CD4-positive, alpha-beta memory T cell (primary cell): ENCODE data around the gene ERAP2. TPM values are rescaled to one million over a fixed set of nuclear protein-coding genes. Genes with fewer than 3 reads are reported as not detected.

Experiments
- CTCF ChIA-PET: fragments of 350-600 bp; sonication (Branson Sonifier 250); formaldehyde crosslinking; loops from one replicate; lab custom pipeline; 2021; ENCODE audit warnings: inconsistent platforms; ENCODE audit not compliant: partially characterized antibody; lab: Charles Lee
- POLR2A ChIA-PET: fragments of 350-600 bp; sonication (Branson Sonifier 250); formaldehyde crosslinking; loops from one replicate; lab custom pipeline; 2021; ENCODE audit not compliant: partially characterized antibody; lab: Charles Lee
- DNase-seq, 5 donors: peaks; one replicate each; pipeline versions ENCODE4 v3.0.0 to v3.0.0-alpha.2; 2020 to 2022; ENCODE audit warnings: mixed read lengths in 1 of 5
- H3K27ac ChIP-seq: one replicate; pipeline ENCODE4 v1.7.0; 2013; ENCODE audit warnings: low read depth, low read length
- H3K27me3 ChIP-seq: 2 replicates; pipeline ENCODE4 v1.7.0; 2013; ENCODE audit warnings: mild to moderate bottlenecking, low read length, moderate library complexity; ENCODE audit not compliant: insufficient read depth
- H3K36me3 ChIP-seq: 2 replicates; pipeline ENCODE4 v1.7.0; 2013; ENCODE audit warnings: mild to moderate bottlenecking, low read length, moderate library complexity; ENCODE audit not compliant: insufficient read depth
- H3K4me1 ChIP-seq: 2 replicates; pipeline ENCODE4 v1.7.0; 2013; ENCODE audit warnings: mild to moderate bottlenecking, low read length, moderate library complexity; ENCODE audit not compliant: insufficient read depth
- H3K4me3 ChIP-seq, 2 donors: one replicate each; pipeline ENCODE4 v1.7.0; 2013; ENCODE audit warnings: low read length in 2 of 2, mild to moderate bottlenecking in 1 of 2
- H3K9me3 ChIP-seq, 2 donors: one replicate each; pipeline ENCODE4 v1.7.0; 2013; ENCODE audit warnings: low read length in 2 of 2, control low read depth in 1 of 2; ENCODE audit not compliant: control insufficient read depth in 1 of 2
- H3K27ac Mint-ChIP-seq, 7 donors: one replicate each; pipeline ENCODE4 v1.8.0; 2020 to 2021; ENCODE audit warnings: mixed read lengths in 7 of 7, mild to moderate bottlenecking in 6 of 7, inconsistent platforms in 3 of 7, moderate library complexity in 3 of 7
- H3K27me3 Mint-ChIP-seq, 2 donors: one replicate each; pipeline ENCODE4 v1.8.0; 2020 to 2021; ENCODE audit warnings: mixed read lengths in 2 of 2
- H3K36me3 Mint-ChIP-seq, 2 donors: one replicate each; pipeline ENCODE4 v1.8.0; 2020 to 2021; ENCODE audit warnings: mixed read lengths in 2 of 2, inconsistent platforms in 1 of 2, mild to moderate bottlenecking in 1 of 2
- H3K4me1 Mint-ChIP-seq, 4 donors: one replicate each; pipeline ENCODE4 v1.8.0; 2020 to 2021; ENCODE audit warnings: mixed read lengths in 4 of 4, mild to moderate bottlenecking in 1 of 4
- H3K4me3 Mint-ChIP-seq, 8 donors: one replicate each; pipeline ENCODE4 v1.8.0; 2020 to 2021; ENCODE audit warnings: mixed read lengths in 8 of 8, mild to moderate bottlenecking in 7 of 8, moderate library complexity in 6 of 8, inconsistent platforms in 3 of 8
- H3K9me3 Mint-ChIP-seq, 8 donors: one replicate each; pipeline ENCODE4 v1.8.0; 2020 to 2021; ENCODE audit warnings: mixed read lengths in 8 of 8, mild to moderate bottlenecking in 5 of 8, inconsistent platforms in 3 of 8, moderate library complexity in 1 of 8
- intact Hi-C: fragments of 100-400 bp; cut with micrococcal nuclease; formaldehyde crosslinking; loops from one replicate; pipeline ENCODE4 v1.15.1; 2023
- polyA plus RNA-seq, 2 donors: library from polyadenylated mRNA; unstranded; fragments of 300-500 nt; fragmentation: Illumina TruSeq; gene quantifications; one replicate each; pipeline ENCODE4 v1.2.3, GENCODE V29; 2021
- total RNA-seq, 2 experiments: library from RNA; stranded (reverse); gene quantifications; one replicate each; pipeline ENCODE4 v1.2.3, GENCODE V29; 2021

ERAP2 gene
- total and polyA plus RNA-seq, 4 experiments from 2014 or later, result 4.7 to 112 (median 109) TPM

- Mint-ChIP-seq H3K27ac (no peak overlapping the region), H3K9me3 (no peaks in the 10 kb centered on the region), H3K36me3 (no peaks in the 10 kb centered on the region), H3K27me3 (peaks cover 0 to 2% of the 10 kb centered on the region in 2 donors), H3K4me3 (no peak overlapping the region), H3K4me1 (no peaks in the 10 kb centered on the region)
- H3K4me3 ChIP-seq, result no peak overlapping the region
- POLR2A ChIA-PET, result no interaction called here
- CTCF ChIA-PET, result interaction anchor here (1.0 to 1.4 kb wide), 2 partner anchors 10 to 103 kb away, joined by 3 to 4 read pairs; no protein-coding TSS in a partner anchor
- H3K36me3 ChIP-seq, result no peaks in the 10 kb centered on the region
- intact Hi-C loops, result no loop called here
- H3K4me1 ChIP-seq, result no peaks in the 10 kb centered on the region
- H3K9me3 ChIP-seq, result no peaks in the 10 kb centered on the region
- no peaks in the 10 kb centered on the region for H3K27me3 ChIP-seq
- H3K27ac ChIP-seq, result no peak overlapping the region
- DNase-seq, result no peak
Measured at GRCh38 chr5:96855031-96855872, 21.0 kb upstream of the ERAP2 start.

DNA sequence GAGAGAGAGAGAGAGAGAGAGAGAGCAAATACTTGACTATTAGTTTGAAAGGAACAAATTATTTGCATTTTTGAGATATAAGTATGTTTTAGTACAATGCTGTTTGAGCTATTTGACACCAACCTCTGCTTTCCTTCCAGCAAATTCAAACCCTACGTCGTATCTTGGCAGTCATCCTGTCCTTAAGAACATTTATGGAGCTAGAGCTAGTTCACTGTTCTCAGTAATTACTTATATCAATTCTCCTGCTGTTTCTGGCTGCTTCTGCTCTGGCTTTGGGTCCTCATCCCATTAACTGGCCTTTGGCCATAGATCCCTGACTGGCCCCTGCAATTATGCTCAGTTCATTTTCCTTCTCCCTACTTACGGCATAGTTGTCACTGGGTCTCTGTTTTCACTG is 19.9 kb upstream of the ERAP2 start:
- H3K9me3 Mint-ChIP-seq, result no peaks in the 10 kb centered on the region
- no peaks in the 10 kb centered on the region for H3K27me3 ChIP-seq
- no peaks in the 10 kb centered on the region for H3K36me3 ChIP-seq
- H3K4me3 ChIP-seq, result no peak overlapping the region
- no peaks in the 10 kb centered on the region for H3K36me3 Mint-ChIP-seq
- H3K4me3 Mint-ChIP-seq, result no peak overlapping the region
- H3K27ac Mint-ChIP-seq, result no peak overlapping the region
- H3K9me3 ChIP-seq, result no peaks in the 10 kb centered on the region
- intact Hi-C loops, result no loop called here
- ChIA-PET CTCF (interaction anchor here (0.7 to 1.4 kb wide), 4 partner anchors 11 to 104 kb away, joined by 3 to 4 read pairs (median 3); no protein-coding TSS in a partner anchor), POLR2A (no interaction called here)
- no peak for DNase-seq
- no peaks in the 10 kb centered on the region for H3K4me1 ChIP-seq
- peaks cover 0 to 2% of the 10 kb centered on the region in 2 donors for H3K27me3 Mint-ChIP-seq
- H3K4me1 Mint-ChIP-seq, result no peaks in the 10 kb centered on the region
- no peak overlapping the region for H3K27ac ChIP-seq

GRCh38 chr5:96857454-96857853 is 18.8 kb upstream of the ERAP2 start:
- Histone ChIP-seq H3K36me3 (no peaks in the 10 kb centered on the region), H3K4me3 (no peak overlapping the region), H3K4me1 (no peaks in the 10 kb centered on the region), H3K9me3 (no peaks in the 10 kb centered on the region), H3K27ac (no peak overlapping the region), H3K27me3 (no peaks in the 10 kb centered on the region)
- H3K4me1 Mint-ChIP-seq, result no peaks in the 10 kb centered on the region
- no peak overlapping the region for H3K4me3 Mint-ChIP-seq
- intact Hi-C loops, result no loop called here
- H3K27ac Mint-ChIP-seq, result no peak overlapping the region
- ChIA-PET CTCF (interaction anchor here (0.6 to 1.8 kb wide), 3 partner anchors 11 to 105 kb away, joined by 3 to 6 read pairs (median 4); no protein-coding TSS in a partner anchor), POLR2A (no interaction called here)
- H3K9me3 Mint-ChIP-seq, result no peaks in the 10 kb centered on the region
- H3K36me3 Mint-ChIP-seq, result no peaks in the 10 kb centered on the region
- H3K27me3 Mint-ChIP-seq, result no peaks in the 10 kb centered on the region
- no peak for DNase-seq

GRCh38 chr5:96857924-96858323 is 18.4 kb upstream of the ERAP2 start:
- no peaks in the 10 kb centered on the region for H3K36me3 ChIP-seq
- no peak overlapping the region for H3K27ac ChIP-seq
- DNase-seq, result no peak
- H3K27ac Mint-ChIP-seq, result no peak overlapping the region
- H3K4me3 ChIP-seq, result no peak overlapping the region
- H3K4me1 ChIP-seq, result no peaks in the 10 kb centered on the region
- ChIA-PET POLR2A (no interaction called here), CTCF (interaction anchor here (1.5 to 1.8 kb wide), 2 partner anchors 11 to 37 kb away, joined by 4 to 6 read pairs; no protein-coding TSS in a partner anchor)
- no peak overlapping the region for H3K4me3 Mint-ChIP-seq
- H3K36me3 Mint-ChIP-seq, result no peaks in the 10 kb centered on the region
- no peaks in the 10 kb centered on the region for H3K9me3 ChIP-seq
- H3K4me1 Mint-ChIP-seq, result no peaks in the 10 kb centered on the region
- intact Hi-C loops, result no loop called here
- no peaks in the 10 kb centered on the region for H3K27me3 Mint-ChIP-seq
- no peaks in the 10 kb centered on the region for H3K9me3 Mint-ChIP-seq
- no peaks in the 10 kb centered on the region for H3K27me3 ChIP-seq

DNA sequence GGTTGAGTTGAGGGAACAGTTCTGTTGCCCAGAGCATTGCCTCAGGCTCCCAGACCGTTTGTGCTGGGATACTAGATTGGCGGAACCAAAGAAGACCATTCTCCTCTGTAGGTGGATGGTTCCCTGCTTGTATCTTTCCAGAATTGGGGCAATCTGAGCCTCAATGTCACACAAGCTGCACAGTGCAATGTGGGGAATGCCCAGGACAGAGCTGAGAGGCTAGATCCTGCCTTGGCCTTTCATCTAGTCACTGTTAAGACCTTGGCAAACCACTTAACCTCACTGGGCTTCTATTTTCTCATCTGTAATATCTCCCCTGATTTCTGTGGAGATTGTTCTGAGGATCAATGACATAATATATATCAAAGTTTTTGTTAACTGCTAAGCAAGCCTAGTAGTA is 16.9 kb upstream of the ERAP2 start:
- no peaks in the 10 kb centered on the region for H3K27me3 ChIP-seq
- H3K4me3 ChIP-seq, result no peak overlapping the region
- no peak for DNase-seq
- no peaks in the 10 kb centered on the region for H3K36me3 ChIP-seq
- no peaks in the 10 kb centered on the region for H3K36me3 Mint-ChIP-seq
- H3K27ac ChIP-seq, result no peak overlapping the region
- H3K9me3 Mint-ChIP-seq, result no peaks in the 10 kb centered on the region
- H3K9me3 ChIP-seq, result no peaks in the 10 kb centered on the region
- H3K27me3 Mint-ChIP-seq, result no peaks in the 10 kb centered on the region
- no peak overlapping the region for H3K27ac Mint-ChIP-seq
- ChIA-PET POLR2A (no interaction called here), CTCF (interaction anchor here (2.3 kb wide), 1 partner anchor 9 kb away, joined by 12 read pairs; no protein-coding TSS in a partner anchor)
- no peaks in the 10 kb centered on the region for H3K4me1 Mint-ChIP-seq
- no peaks in the 10 kb centered on the region for H3K4me1 ChIP-seq
- intact Hi-C loops, result no loop called here
- H3K4me3 Mint-ChIP-seq, result no peak overlapping the region

DNA sequence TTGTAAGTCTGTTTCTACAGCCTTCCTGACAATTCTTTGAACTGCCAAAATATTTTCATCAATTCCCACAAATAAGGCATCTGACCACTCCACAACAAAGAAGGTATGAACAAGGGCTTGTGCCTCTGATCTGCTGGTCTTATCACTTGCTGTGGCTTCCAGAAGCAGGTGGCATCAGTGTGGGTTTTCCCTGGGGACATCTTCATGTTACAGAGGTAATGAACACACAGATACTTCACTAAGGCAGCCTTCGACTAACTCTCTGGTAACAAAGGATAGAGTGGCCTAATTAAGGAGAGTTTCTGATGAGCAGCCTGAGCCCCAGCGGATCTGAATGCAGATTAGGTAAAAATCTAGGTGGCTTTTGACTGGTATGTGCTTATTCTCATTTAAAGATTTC is 15.2 kb upstream of the ERAP2 start:
- no peaks in the 10 kb centered on the region for H3K4me1 ChIP-seq
- no peak overlapping the region for H3K4me3 Mint-ChIP-seq
- H3K4me1 Mint-ChIP-seq, result no peaks in the 10 kb centered on the region
- H3K27ac Mint-ChIP-seq, result no peak overlapping the region
- intact Hi-C loops, result no loop called here
- H3K4me3 ChIP-seq, result no peak overlapping the region
- H3K9me3 ChIP-seq, result no peaks in the 10 kb centered on the region
- H3K27me3 ChIP-seq, result no peaks in the 10 kb centered on the region
- H3K27ac ChIP-seq, result no peak overlapping the region
- no peaks in the 10 kb centered on the region for H3K36me3 Mint-ChIP-seq
- no peaks in the 10 kb centered on the region for H3K36me3 ChIP-seq
- ChIA-PET POLR2A (no interaction called here), CTCF (interaction anchor here (1.4 kb wide), 1 partner anchor 300 kb away, joined by 5 read pairs; no protein-coding TSS in a partner anchor)
- no peaks in the 10 kb centered on the region for H3K9me3 Mint-ChIP-seq
- no peak for DNase-seq
- peaks cover 0 to under 1% of the 10 kb centered on the region in 2 donors for H3K27me3 Mint-ChIP-seq

GRCh38 chr5:96863114-96863513 is 13.2 kb upstream of the ERAP2 start:
- Mint-ChIP-seq H3K9me3 (no peaks in the 10 kb centered on the region), H3K27me3 (peaks cover 0 to 2% of the 10 kb centered on the region in 2 donors), H3K4me1 (no peaks in the 10 kb centered on the region), H3K27ac (peak overlapping the region in 1 of 7 donors; percentile 9), H3K36me3 (no peaks in the 10 kb centered on the region), H3K4me3 (no peak overlapping the region)
- intact Hi-C loops, result no loop called here
- Histone ChIP-seq H3K27me3 (no peaks in the 10 kb centered on the region), H3K4me1 (no peaks in the 10 kb centered on the region), H3K4me3 (no peak overlapping the region), H3K27ac (no peak overlapping the region), H3K36me3 (no peaks in the 10 kb centered on the region), H3K9me3 (no peaks in the 10 kb centered on the region)
- ChIA-PET POLR2A (no interaction called here), CTCF (interaction anchor here (2.4 to 2.6 kb wide), 2 partner anchors 298 to 300 kb away, joined by 7 to 13 read pairs; no protein-coding TSS in a partner anchor)
- DNase-seq, result no peak
